SHP77 (cell line): ENCODE results near the gene FXYD6.

Source experiments
- DNase-seq, 2 experiments: peaks; one replicate each; lab custom pipeline; 2025; lab: John Stamatoyannopoulos, UW

The FXYD6 gene

DNA sequence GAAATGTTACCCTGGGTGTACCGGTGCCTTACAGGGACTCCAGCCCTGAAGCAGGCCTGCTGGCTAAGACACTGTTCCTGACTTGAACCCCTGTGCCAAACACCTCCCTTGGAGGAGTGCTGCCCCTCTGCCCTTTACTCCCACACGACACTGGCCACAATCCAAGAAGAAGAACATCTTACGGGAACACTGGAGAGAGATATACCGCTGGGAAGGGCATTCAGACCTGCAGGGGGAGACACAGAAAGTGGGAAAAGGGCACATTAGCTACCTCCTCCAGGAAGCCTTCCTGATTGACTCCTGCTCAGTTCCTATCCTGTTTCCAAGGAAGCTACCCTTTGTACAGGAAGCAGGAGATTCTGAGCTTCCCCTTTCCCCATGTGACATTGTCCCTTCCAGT, 34.1 kb upstream of the FXYD6 start:
- DNase-seq: no peak

DNA sequence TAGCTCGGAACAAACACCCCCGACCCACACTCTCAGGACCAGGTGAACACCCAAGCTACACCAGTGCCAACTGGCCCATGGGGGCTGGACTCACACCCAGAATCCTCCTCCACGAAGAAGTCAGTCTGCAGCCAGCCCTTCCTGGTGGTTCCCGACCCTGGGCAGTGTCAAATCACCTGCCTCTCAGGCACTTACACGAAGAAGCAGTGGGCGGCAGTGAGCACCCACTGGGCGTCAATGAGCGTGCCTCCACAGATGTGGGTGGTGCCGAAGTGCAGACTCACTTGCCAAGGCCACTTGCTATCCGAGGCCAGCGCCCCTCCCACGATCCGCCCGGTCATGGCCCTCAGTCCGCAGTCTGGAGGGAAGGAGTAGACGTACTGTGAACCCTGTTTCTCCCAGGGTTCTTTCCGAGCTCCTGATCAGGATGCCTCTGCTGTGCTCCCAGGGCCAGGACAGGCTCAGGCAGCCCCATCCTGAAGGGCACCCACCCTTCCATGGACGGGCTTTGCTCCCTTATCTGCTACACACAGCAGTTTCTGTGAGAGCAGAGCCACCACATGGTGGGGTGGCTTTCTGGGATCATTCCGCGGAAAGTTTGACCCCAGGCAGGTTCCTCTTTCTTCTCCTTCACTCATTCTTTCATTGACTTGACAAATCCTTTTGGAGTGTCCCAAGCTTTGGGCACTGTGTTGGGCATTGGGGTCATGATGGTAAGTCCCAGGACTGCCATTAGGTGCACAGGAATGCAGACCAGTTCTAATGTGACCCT, 33.3 kb upstream of the FXYD6 start:
- DNase-seq: no peak

DNA sequence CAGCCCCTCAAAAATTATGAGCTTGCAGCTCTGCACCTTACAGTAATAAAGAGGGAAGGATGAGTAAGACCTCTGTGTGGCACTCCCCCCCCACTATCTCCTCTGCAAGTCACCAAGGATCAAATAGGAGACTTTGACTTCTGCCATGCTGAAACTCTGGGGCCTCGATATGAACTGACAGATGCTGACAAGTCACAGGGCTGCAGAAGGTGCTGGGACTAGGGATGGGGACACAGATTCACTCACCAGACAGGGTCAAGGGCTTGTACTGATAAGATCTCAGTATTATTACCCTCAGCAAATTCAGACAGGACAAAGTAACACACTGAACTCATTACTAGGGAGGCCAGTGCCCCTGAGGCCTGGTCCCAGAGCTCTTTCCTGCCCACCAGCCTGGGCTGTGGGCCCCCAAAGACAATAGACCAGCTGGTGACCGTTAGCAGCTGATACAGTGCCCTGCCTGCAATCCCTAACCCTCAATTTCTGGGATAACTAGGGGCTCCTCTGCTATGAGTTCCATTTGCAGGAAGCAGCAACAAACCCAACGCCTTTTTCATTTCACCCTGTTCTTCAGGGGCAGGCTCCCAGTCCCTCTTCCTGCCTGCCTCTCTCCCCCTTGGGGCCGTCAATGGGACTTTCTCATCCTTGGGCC, 32.6 kb upstream of the FXYD6 start:
- no peak for DNase-seq

DNA sequence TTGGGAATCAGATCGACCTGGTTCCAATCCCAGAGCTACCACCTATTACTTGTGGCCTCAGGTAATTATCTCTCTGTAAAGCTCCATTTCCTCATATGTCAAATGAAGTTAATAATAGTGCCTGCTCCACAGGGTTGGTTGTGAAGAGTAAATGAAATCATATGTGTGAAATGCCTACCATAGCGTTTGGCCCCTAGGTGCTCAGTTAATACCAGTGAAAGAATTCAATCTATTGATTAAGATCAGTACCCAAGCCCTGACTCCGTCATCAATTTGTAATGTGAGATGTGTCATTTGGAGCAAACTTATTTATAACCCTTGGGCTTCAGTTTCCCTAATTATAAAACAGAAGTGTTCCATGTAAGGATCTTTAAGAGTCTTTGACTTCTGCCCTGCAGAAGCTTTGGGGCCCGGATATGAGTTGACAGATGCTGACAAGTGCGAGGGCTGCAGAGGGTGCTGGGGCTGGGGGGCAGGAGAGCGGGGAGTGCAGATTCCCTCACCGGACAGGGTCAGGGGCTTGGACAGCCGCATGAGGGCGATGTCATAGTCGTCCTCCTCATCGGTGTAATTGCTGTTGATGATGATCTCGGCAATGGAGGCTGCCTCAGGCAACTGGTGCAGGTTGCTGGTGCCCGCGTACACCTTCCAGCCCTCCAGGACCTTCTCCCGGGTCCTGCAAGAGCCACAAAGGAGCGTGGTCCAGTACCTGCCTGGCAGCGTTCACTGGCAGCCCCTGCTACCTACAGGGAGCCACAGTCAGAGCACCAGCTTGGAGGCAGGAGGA, 31.8 kb upstream of the FXYD6 start:
- no peak for DNase-seq

DNA sequence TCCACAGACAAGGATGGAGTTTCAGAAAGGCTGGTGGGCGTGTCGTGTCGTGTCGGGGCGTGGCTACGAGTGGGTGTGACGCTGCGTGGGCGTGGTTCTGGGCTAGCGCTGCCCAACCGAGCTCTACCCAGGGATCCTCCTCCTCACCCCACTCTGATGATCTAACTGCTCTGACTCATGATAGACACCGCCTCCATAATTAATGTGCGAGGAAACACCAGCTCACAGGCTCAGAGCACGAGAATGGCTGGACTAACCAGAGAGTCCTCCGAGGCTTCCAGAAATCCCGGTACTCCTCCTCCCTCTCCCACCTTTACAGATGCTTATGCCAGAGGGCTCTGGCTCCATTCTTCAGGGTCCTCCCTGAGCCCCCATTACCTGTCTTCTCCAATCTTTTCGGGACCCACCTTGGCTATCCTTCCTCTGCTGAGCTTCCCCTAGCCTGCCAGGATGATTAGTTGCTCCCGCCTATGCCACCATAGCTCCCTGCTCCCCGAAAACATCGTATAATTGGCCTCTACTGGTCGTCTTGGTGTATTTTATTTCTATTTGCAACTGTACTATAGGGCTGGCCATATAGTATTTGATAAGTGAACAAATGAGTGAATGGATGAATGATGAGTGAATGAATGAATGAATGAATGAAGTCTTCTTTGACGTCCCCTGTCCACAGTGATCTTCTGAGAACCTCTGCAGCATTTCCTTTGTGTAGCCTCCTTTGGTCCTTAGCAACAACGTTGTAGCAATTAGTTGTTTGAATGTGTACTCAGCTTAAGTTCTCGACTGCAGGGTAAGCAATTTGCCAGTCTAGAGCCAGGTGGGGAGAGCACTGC, 31.0 kb upstream of the FXYD6 start:
- DNase-seq: peak; percentile 38 to 64

DNA sequence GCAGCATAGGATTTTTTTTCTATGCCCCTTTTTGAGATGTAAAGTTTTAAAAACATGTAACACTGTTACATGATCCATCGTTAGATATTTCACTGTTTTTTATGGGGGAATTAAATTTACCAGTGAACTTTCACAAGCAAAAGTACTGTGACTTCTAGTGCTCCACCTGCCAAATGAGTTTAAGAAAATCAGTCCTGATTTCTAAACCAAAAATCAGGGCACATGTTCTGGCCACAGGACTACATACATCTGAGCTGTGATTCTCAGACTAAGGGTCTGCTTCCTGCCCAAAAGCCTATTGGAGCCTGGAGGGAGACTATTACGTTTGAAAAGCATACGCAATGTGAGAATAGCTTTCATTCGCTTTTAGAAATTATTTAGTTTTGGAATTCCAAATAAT, 30.3 kb upstream of the FXYD6 start:
- DNase-seq: no peak

DNA sequence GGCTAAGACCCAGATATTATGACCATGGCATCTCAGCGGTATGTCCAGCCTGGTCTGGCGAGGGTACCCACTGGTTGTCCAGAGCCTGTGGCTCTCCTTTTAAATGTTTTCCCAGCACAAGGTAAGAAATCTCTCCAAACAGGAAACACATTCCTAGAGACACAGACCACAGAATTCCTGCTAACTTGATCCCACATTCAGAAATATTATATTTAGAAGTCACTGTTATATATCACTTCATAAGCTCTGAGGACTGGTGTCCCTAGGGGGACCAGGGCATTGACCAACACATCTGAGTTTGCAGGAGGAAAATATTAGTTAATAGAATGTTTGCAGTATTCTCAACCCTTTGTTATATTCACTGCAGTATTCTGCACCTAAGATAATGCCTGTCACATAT, 29.7 kb upstream of the FXYD6 start:
- DNase-seq: no peak

DNA sequence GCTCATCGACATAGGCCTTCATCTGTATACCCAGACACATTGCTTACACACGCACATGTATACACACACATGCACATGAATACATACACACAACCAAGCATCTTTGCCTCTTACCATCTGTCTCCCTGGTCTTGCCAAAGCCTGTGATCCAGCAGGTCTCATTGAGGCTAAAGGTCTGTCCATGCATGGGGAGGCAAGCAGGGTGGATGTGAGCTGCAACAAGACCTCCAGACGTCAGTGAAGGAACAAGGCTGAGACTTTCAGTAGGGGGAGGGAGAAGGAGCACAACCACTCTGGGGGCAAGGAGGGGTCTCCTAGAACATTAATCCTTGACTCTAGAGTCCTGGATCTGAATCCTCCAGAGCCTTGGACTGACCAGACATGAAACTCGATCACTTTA, 29.1 kb upstream of the FXYD6 start:
- no peak for DNase-seq

DNA sequence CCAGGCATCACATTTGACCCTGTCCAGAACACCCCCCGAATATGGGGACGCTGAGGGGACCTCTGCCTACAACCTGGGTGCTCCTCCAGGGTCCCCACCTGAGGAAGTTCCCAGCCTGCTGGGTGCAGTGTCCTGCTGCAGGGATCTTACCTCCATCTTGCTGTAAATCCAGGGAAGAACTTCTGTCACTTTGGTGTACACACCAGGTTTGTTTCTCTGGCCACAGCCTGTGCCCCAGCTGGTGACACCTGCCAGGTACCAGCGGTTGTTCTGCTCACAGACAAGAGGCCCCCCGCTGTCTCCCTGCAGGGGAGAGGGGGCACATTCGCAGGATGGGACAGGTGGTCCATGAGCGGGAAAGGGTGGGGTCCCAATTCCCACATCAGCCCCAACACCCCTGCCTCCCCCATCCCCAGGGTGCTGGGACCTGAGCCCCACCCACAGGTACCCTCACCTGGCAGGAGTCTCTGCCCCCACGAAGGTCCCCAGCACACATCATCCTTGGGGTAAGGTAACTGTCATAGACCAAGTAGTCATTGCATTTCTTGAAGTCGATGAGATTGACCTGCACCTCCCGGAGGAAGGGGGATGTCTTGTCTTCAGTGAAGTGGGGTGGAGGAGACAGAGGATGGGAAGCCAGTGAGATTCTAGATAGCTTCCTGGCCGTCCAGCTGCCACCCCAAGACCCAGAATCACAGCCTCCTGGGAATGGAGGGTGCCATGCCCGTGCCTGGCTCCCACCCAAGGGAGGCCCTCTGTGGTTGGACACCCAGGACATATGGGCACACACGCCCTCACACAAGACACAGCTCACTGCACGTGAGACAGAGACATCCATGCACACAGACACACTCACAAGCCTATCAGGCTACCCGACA, 27.3 kb upstream of the FXYD6 start:
- no peak for DNase-seq

DNA sequence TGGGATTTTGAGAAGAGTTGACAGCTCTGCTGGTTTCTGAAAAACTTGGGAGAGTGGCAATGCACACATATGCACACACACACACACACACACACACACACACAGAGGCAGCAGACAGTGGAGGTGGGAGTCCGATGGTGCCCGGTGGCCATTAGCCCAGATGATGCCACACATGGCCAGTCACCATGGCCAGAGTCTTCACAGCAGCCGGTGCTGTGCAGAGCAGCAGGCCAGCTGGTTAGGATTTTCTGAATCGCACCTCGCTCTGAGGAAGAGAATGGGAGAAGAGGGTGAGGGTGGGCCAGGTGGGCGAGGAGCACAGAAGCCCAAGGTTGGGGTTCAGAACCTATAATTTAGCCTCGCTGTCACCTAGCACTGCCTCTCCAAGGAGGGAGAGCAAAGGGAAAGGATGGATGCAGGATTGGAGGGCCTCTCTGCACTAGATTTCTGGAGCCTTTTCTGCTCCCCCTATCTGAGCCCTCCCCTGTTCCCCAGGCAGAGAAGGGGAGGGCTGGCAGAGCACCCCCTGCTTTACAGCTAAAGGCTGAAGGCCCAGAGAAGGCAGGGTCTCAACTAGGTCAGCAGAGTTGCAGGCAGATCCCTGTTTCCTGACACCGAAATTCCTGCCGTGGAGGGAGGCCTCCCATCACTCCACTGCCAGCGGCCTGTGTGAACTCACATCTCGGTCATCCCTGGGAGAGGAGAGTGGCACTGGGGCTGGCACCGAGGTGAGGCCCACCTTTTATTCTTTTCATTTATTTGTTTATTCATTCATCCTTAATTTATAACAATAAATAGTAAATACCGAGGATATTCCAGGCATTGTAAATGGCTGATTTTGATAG, 25.8 kb upstream of the FXYD6 start:
- no peak for DNase-seq

DNA sequence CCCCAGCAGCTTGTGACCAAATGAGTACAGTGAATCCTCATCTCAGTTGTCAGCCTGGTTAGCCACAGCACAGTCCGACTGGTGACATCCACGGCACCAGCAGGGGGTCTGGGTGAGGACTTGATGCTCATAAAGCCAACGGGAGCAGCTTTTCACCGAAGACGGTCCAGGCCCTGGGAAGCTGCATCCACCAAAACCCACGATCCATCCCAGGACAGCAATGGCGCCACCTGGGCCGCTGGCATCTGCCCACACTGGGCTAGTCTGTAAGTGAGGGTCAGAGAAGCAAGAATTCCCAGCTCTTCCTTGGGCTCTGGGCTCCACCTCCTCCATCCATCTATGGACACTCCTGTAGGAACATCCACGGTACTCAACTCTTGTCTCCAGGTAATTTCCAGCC, 25.1 kb upstream of the FXYD6 start:
- DNase-seq: no peak

DNA sequence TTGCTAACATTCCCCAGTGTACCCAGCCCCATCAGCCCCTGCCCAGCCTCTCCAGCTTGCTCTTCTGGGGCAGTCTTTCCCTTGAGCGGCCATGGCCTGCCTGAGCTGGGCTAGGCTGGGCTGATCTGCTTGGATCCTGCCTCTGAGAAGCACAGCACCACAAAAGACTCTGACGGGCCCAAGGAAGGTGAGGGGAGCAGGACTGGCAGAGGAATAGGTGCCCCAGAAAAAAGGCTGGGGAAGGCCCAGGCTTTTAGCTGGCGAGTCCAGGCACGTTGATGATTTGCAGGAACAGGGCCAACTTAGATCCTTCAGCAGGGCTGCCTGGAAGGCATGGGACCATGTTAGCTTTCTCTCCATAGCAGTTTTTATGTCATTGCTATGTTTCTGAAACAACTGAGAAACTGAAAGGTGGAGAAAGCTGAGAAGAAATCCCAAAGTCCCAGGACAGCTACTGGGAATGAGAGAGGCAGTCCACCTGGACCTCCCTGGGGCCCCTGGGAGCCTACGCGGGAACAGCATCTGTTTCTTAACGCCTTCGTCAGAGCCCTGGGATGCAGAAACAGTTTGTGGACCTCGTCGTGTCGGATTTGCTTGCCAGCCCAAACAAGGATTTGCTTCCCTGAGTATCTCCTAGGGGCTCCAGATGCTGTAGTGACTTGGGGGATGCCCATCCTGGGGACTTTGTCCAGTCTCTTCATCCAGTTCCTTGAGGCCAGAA, 24.4 kb upstream of the FXYD6 start:
- no peak for DNase-seq

DNA sequence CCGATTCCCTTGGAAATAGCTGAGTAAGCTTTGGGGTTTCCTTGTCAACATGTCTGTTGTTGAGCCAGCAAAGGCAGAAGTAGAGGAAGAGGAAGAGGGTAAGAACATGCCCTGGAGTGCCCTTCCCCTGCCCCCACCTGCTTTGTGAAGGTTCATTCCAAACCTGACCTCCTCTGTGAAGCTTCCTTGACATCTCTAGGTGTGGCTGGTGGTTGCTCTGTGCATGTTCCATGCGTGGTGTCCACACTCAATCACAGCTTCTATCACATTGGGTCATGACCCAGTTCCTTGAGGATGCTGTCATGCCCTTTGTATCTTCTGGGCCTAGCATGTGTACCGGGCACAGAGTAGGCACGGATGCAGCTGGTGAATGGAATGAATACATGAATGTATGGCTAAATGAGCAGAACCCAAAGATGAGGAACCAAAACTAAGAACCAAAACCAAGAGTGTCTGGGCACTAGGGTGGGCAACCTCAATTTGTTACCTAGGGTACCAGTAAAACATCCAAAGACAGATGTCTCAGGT, 23.7 kb upstream of the FXYD6 start:
- DNase-seq: no peak

DNA sequence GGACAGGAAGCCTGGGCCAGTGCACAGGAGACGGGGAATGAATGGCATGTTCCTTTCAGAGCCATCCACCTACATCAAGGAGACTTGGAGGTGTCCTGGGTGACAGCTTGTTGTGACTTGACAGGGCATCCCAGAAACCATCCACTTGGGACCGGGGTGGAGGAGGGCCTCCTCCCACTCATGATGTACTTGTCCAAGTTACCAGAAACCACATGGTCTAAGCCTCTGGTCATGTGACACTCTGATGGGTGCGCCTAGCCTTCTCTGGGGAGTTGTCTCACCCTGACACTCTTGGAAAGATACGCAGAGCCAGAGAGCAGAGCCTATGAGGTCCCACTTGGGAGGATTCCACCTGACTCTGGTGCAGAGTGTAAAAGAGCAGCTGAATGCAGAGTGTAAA, 21.6 kb upstream of the FXYD6 start:
- no peak for DNase-seq

DNA sequence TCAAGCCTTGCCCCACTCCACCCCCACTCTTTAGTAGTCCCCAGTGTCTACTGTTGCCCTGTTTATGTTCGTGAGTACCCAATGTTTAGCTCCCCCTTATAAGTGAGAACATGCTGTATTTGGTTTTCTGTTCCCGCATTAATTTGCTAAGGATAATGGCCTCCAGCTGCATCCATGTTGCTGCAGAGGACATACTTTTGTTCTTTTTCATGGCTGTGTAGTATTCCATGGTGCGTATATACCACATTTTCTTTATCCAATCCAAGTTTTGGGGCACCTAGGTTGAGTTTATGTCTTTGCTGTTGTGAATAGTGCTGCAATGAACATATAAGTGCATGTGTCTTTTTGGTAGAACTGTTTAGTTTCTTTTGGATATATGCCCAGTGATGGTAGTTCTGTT, 16.2 kb upstream of the FXYD6 start:
- no peak for DNase-seq

DNA sequence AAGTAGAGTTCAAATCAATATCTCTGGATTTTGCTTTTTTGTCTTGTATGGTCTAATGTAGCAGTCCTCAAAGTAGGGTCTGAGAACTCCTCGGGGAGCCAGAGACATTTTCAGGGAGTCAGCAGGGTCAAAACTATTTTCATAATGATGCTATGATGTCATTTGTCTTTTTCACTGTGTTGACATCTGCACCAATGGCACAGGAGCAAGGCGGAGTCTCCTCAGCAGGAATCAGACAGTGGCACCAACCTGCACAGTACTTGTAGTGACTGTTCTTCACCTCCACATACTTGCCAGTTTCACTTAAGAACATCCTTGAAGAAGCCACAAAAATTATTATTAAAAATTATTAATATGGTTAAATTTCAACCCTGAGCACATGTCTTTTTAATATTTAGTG, 14.9 kb upstream of the FXYD6 start:
- DNase-seq: no peak

DNA sequence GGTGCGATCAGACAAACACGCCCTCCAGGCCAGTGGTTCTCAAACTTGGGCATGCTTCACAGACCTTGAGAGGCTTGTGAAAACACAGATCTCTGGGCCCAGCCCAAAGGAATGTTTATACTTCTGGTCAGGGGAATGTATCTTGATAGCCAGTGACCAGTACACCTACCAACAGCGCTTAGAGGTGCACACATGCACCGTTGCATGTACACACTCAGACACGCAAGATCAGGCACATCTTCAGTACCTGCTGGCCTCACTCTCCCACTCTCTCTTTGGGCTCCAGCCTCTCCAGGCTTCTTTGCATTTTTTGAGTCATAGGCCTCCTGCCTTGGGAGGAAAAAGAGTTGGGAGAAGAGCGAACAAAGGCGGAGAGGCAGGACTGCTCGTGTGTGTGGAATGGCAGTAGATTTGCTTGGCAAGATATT, 11.7 kb upstream of the FXYD6 start:
- DNase-seq: no peak

DNA sequence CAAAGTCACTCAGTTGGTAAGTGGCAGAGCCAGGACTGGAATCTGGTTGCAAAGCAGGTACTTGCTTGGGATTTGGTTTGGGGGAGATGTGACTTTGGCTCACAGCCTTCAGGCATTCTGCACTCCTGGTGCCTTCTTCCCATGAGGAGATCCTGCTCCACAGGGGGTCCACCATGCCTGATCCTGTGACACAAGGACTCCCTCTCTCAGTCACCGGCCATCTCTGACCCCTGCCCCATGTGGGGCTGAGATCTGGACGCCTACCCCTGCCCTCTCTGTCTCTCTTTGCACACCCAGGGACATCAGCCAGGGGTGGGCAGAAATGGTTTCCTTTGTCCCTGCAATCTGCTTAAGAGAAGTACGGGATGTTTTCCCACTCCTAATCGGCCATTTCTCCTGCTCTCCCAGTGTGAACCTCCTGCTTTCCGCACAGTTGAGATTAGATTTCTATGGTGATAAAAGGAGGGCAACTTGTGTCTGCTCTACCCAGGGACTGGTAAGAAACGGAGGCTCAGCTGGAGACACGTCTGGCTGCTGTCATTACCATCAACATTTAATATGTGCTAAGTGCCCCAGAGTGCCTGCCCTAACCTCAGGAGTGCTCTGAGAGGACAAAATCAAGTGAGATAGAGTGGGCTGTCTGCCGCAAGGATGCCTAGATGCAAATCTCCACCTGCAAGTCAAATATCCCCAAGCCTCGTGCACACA, 11.1 kb upstream of the FXYD6 start:
- DNase-seq: no peak

DNA sequence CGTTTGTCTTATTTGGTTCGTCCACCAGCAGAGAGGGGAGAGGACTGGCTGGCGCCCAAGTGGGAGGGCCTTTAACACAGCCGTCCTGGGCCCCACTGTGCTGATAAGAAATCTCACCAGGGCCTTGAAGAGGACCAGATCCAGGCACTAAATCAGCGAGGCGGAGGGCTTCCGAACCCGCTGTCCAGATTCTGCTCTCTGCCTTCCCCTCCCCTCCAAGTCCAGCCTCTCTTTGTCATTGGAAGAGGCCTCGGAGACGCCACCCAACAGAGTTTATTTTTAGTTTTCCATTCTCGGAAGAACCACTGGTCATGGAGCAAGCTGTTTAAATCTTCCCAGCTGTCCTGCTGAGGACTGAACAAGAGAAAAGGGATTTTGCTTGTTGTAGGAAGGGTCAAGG, 9.3 kb upstream of the FXYD6 start:
- no peak for DNase-seq
